ELR (cell line): ENCODE results near the gene SCUBE3.

ENCODE experiments used
- DNase-seq: peaks from one replicate; pipeline ENCODE4 v3.0.0-alpha.2; 2015; ENCODE audit warnings: low read depth

Gene SCUBE3

GRCh38 chr6:35213298-35213791 lies 411 bp upstream of the SCUBE3 start:
- peak; percentile 33 for DNase-seq

GRCh38 chr6:35214869-35215664 lies 1.3 kb downstream of the SCUBE3 start:
- DNase-seq: no peak

GRCh38 chr6:35215665-35216411 lies 2.1 kb downstream of the SCUBE3 start:
- no peak for DNase-seq

DNA sequence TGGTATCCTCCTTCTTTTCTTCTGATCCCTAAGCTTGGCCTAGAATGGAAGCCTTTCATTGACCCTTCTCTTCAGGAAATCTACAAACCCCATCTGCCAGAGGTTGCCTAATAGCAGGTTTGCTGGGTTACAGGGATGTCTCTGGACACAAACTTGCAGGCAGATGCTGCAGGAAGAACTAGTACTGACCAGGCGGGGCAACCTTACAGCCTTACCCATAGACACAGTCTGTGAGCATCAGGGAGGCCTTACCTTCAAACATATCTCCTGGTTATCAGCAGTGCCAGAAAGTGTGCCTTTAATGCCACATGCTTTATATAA lies 2.6 kb downstream of the SCUBE3 start:
- no peak for DNase-seq

DNA sequence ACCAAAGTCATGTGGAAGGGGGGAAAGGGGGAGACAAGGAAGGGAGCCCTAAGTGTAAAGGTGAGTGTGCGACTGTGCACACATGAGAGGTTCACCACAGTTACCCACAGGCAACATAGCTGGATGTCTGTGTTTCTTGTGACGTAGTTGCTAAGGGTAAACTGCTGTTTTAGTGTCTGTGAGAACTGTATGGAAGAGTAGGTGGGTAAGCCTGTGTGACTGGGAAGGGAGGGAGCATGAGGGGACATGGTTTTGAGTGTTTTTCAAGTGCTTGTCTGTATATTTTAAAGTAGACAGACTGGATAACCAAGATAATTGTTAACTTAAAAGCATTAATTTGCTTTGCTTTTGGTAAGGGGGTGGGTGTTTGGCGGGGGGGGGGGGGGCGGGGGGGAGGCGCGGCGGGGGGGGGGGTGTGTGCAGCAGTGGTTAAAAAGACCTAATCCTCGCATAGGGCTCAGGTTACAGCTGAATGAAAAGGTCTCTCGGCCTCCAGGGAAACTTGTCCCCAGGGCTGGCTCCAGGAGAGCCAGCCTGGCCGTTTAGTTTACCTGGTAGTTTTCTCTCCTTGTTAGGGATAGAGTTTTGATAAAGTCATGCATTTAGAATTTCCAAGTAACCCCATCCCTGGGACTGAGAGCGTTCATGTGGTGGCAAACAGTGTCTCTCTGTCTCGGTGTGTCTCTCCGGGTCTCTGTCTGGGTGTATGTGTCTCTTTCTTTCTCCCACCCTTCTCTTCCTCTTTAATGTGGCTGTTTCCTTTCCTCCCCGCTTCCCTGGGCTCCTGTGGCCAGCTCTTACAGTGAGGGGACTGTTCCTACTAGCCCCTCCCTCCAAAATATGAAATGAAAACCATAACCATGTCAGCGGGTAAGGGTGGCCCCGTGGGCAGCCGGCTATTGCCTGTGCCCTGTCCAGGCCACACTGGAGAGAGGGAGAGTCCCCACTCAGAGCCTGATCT lies 3.4 kb downstream of the SCUBE3 start:
- no peak for DNase-seq

- DNase-seq: no peak
Measured at GRCh38 chr6:35218021-35218420, 4.3 kb downstream of the SCUBE3 start.

DNA sequence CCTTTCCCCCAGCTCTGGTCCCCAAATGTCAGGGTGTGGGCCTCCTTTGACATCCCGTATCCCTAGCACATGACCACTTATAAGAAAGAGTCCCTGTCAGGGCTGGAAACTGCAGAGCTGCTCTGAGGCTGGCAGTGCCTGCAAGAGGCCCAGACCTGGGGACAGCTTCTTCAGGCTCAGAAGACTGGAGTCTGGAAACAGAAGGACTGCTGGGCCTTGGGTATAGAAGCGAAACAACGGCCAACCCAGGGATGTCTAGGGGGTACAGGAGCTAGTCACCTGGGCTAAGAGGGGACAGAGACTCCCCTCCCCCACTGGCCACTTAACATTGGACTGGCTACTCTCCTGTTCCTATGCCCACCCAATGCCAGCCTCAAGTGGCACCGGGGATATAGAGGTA lies 4.7 kb downstream of the SCUBE3 start:
- DNase-seq: no peak

DNA sequence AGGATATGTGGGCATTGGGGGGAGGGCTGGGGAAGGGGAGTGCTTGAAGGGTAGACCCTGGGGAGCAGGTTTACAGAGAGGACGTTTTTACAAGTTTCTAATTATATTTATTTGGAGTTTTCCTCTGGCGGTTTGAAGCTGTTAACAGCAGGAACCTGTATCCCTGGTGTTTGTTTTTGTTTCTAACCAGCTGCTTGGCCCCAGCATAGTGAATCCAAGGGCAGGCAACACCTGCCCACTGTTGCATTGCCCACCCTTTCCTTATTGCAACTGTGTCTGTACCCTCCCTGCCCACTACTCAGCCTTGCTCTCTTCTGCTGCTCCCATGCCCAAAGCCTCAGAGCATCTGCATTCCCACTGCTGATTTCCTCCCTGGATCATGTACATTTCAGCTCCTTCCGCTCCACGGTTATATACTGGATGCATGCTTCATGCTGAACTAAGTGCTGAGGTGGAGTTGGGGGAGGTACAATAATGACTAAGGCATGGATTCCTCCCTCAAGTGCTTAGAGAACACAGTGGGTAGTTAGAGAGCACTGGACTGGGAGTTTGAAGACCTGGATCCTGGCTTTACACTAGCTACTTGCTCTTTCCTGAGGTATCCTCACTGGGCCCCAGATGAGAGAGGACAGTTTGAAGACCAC lies 6.0 kb downstream of the SCUBE3 start:
- DNase-seq: peak; percentile 28

GRCh38 chr6:35220711-35221110 lies 7.0 kb downstream of the SCUBE3 start:
- no peak for DNase-seq

- no peak for DNase-seq
Measured at GRCh38 chr6:35223396-35223795, 9.6 kb downstream of the SCUBE3 start.

DNA sequence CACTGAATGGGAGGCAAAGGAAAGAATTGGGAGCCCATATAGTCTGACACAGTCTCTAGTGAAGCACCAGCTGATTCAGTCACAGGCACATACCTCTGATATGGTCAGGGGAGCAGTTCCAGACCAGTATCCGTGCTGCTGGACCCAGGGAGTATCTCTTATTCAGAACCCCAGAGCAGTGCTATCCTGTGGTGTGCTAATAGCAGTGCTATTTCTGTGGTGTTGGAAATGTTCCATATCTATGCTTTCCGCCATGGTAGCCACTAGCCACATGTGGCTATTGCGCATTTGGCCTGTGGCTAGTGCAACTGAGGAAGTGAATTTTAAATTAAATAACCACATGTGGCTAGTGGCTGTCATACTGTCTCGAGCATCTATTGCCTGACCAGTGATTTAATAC lies 11.0 kb downstream of the SCUBE3 start:
- no peak for DNase-seq

GRCh38 chr6:35228481-35228880 lies 14.7 kb downstream of the SCUBE3 start:
- DNase-seq: no peak

DNA sequence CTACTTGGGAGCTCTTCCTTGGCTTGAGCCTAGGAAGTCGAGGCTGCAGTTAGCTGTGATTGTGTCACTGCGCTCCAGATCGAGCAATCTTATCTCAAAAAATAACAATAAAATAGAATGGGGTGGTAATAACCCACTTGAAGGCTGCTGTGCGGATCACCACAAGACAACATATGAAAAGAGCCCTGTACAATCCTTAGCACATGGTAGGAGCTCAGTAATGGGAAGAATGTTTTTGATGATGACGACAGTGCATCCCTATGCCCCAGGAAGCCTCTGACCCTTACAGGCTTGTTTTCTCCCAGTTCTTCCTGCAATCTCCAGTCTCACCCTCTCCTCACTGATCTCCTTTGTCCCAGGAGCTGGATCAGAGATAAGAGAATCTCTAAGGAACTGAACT lies 15.5 kb downstream of the SCUBE3 start:
- no peak for DNase-seq

GRCh38 chr6:35230498-35230897 lies 16.7 kb downstream of the SCUBE3 start:
- no peak for DNase-seq

DNA sequence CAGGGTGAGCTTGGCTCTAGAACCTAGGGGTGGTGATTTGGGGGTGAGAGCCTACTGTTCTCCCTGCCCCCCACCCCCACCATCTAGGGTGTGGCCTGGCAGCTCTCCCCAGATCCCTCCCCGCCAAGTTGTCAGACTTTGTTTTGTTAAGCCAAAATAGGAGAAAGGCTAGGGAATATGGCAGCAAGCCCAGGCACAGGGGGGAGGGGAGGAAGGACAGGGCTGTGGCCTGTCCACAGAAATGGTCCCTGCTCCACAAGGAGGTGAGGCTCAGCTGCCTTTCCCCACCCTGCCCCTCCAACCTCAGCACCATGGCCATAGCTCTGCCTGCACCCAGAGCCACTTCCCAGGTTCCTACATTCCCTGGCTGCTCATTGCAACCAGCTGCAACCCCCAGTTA lies 17.2 kb downstream of the SCUBE3 start:
- no peak for DNase-seq

- no peak for DNase-seq
Measured at GRCh38 chr6:35231563-35231962, 17.8 kb downstream of the SCUBE3 start.

DNA sequence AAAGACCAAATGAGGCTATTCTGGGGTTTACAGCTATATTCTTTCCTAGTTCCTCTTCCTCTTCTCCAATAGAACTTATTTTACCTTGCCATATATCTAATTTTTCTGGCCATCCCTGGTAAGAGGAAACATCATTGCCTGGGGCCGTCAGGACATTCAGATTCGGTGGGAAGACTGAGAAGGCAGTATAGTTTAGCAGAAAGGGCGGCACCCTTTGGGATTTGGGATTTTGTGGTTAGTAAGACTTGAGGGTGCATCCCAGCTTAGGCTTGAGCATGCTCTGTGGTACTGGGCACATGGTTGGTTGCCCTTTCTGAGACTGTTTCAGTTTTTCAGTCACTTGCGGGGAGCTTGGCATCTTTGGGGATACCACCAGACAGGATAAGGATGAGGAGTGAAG lies 21.1 kb downstream of the SCUBE3 start:
- no peak for DNase-seq

DNA sequence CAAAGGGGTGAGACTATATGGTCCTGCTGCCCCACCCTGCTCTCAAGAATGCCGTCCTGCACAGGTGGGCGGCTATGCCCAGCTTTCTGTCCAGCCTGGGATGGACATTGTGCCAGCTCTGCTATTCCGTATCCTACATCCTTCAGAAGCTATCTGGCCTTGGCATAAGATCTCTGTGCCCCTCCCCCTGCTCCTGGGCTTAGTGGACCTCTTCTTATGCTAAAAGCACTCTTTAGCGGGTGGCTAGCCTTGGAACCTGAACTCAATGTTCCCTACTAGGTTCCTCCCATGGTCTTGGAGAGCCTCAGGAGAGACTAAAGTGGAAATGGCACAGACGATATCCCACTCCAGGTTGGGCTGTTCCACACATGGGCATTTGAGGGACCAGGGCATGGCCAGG lies 22.5 kb downstream of the SCUBE3 start:
- DNase-seq: no peak

GRCh38 chr6:35237476-35237875 lies 23.7 kb downstream of the SCUBE3 start:
- no peak for DNase-seq

DNA sequence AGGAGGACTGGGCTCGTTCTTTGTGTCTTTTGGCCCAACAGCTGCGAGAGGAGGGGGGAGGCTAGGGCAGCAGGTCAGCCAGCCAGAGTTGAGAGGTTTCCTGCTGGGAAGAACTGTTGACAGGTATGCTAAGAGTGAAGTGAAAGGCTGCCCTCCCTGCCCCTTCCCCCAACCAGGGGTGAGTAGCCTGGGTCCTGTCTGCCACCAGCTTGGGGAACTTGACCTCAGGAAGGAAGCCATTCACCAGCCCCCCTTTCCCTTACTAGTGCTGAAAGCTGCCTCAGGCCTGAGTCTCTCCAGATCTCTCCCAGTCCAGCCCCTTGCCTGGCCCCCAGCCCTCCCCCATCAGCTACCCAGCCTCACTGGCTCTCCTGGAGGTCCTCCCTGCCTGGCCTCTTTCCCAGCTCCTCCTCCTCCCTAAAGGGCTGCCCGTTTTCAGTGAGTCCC lies 25.1 kb downstream of the SCUBE3 start:
- DNase-seq: no peak

- no peak for DNase-seq
Measured at GRCh38 chr6:35239581-35239980, 25.8 kb downstream of the SCUBE3 start.
